ENCODE data around the gene CTNS. TPM values are rescaled to one million over a fixed set of nuclear protein-coding genes. Genes with fewer than 3 reads are reported as not detected.

Gene CTNS
- total and polyA plus RNA-seq, 8 donors = 4.0 to 74.5 (median 11.9) TPM

GRCh38 chr17:3681565-3681964 is 45.0 kb downstream of the CTNS start:
- Histone ChIP-seq H3K36me3 (no peaks in the 10 kb centered on the region), H3K27me3 (peaks cover 0 to 47% (median 15%) of the 10 kb centered on the region in 3 donors), H3K4me3 (no peak overlapping the region), H3K27ac (no peak overlapping the region), H3K4me1 (peaks cover 0 to 19% (median 8%) of the 10 kb centered on the region in 4 donors), H3K9me3 (no peaks in the 10 kb centered on the region)
- TF ChIP-seq EP300 (IDR thresholded peaks at IDR 0.05) (no peak), CTCF (IDR thresholded peaks at IDR 0.05) (no peak), POLR2AphosphoS5 (IDR thresholded peaks at IDR 0.05) (no peak), POLR2A (IDR thresholded peaks at IDR 0.05) (no peak)
- 75 to 85% (median 81%) methylated on average over 20 of the region's 20 CpGs for WGBS, 5 donors
- no peak for DNase-seq
- intact Hi-C loops (cut with DNase I; ENCODE audit: low total_unique reads) = no loop called here

- DNase-seq = no peak
- Histone ChIP-seq H3K4me1 (peaks cover 0 to 19% (median 8%) of the 10 kb centered on the region in 4 donors), H3K27me3 (peaks cover 0 to 47% (median 15%) of the 10 kb centered on the region in 3 donors), H3K36me3 (no peaks in the 10 kb centered on the region), H3K9me3 (no peaks in the 10 kb centered on the region), H3K4me3 (no peak overlapping the region), H3K27ac (no peak overlapping the region)
- TF ChIP-seq CTCF (IDR thresholded peaks at IDR 0.05) (no peak), POLR2AphosphoS5 (IDR thresholded peaks at IDR 0.05) (no peak)
- WGBS, 5 donors = 82 to 89% (median 87%) methylated on average over 12 of the region's 12 CpGs
- intact Hi-C loops (cut with DNase I; ENCODE audit: low total_unique reads) = no loop called here
Observed at GRCh38 chr17:3682033-3682432, 45.5 kb downstream of the CTNS start.

GRCh38 chr17:3683054-3683511 is 46.5 kb downstream of the CTNS start:
- Histone ChIP-seq H3K9me3 (no peaks in the 10 kb centered on the region), H3K4me3 (no peak overlapping the region), H3K4me1 (peaks cover 0 to 16% (median 9%) of the 10 kb centered on the region in 4 donors), H3K27me3 (peaks cover 0 to 47% (median 15%) of the 10 kb centered on the region in 3 donors), H3K36me3 (no peaks in the 10 kb centered on the region), H3K27ac (no peak overlapping the region)
- TF ChIP-seq CTCF (IDR thresholded peaks at IDR 0.05) (peak in 5 of 7 experiments; percentile 72 to 89 (median 75)), POLR2AphosphoS5 (IDR thresholded peaks at IDR 0.05) (no peak), POLR2A (IDR thresholded peaks at IDR 0.05) (no peak)
- peak in 1 of 2 donors; percentile 47 for DNase-seq
- 24 to 31% (median 29%) methylated on average over 8 to 10 of the region's 10 CpGs for WGBS, 5 donors
- intact Hi-C loops (cut with DNase I; ENCODE audit: low total_unique reads) = no loop called here

GRCh38 chr17:3685174-3685573 is 48.6 kb downstream of the CTNS start:
- Histone ChIP-seq H3K27me3 (peaks cover 0 to 61% (median 15%) of the 10 kb centered on the region in 3 donors), H3K27ac (no peak overlapping the region), H3K4me1 (peaks cover 0 to 7% (median 5%) of the 10 kb centered on the region in 4 donors), H3K36me3 (peaks cover 0 to 3% (median 0%) of the 10 kb centered on the region in 4 donors), H3K4me3 (no peak overlapping the region), H3K9me3 (no peaks in the 10 kb centered on the region)
- no peak for DNase-seq
- TF ChIP-seq EP300 (IDR thresholded peaks at IDR 0.05) = no peak
- intact Hi-C loops (cut with DNase I; ENCODE audit: low total_unique reads) = no loop called here
- 17 to 52% (median 26%) methylated on average over 5 to 13 of the region's 13 CpGs for WGBS, 5 donors

GRCh38 chr17:3688027-3688553 is 51.5 kb downstream of the CTNS start:
- Histone ChIP-seq H3K36me3 (peaks cover 0 to 3% (median 0%) of the 10 kb centered on the region in 4 donors), H3K4me3 (no peak overlapping the region), H3K27ac (no peak overlapping the region), H3K4me1 (peaks cover 0 to 5% (median 2%) of the 10 kb centered on the region in 4 donors), H3K9me3 (no peaks in the 10 kb centered on the region), H3K27me3 (peaks cover 0 to 66% (median 15%) of the 10 kb centered on the region in 3 donors)
- DNase-seq = no peak
- TF ChIP-seq POLR2AphosphoS5 (IDR thresholded peaks at IDR 0.05) = no peak
- TF ChIP-seq EP300 (IDR thresholded peaks at IDR 0.05) = no peak
- no peak for TF ChIP-seq POLR2A (IDR thresholded peaks at IDR 0.05)
- no peak for TF ChIP-seq CTCF (IDR thresholded peaks at IDR 0.05)
- 33 to 43% (median 40%) methylated on average over 14 to 19 of the region's 19 CpGs for WGBS, 5 donors
- intact Hi-C loops (cut with DNase I; ENCODE audit: low total_unique reads) = no loop called here

Measured in stomach (tissue), 9 donors.